ENCODE data around the gene AKIRIN2. TPM values are rescaled to one million over a fixed set of nuclear protein-coding genes. Genes with fewer than 3 reads are reported as not detected.

The AKIRIN2 gene
- total and polyA plus RNA-seq, 2 of the 13 experiments (the other 11 are each of a cell fraction or from before 2014, with no cell fraction given): 15.6 to 23.4 TPM

DNA sequence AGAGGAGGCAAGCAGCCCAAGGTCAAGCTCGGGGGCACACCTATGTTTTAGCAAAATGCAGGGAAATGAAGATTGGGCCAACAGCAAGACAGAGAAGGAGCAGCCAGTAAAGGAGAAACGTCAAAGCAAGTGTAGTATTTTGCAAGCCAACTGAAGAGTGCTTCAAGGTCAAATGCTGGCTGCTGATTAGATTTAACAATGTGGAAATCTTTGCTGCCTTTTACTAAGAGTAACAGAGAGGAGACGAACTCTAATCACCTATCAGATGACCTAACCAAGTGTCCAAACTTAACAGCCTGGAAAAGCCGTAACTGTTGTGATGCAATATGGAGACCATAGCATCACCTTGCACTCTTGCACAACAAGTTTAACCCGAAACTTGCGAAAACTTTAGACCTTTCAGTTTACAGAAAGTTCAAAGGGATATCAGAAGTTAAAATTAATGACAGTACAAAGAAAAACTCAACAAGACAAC is 30.4 kb downstream of the AKIRIN2 start (continued):
- TF ChIP-seq, protein P1, sequence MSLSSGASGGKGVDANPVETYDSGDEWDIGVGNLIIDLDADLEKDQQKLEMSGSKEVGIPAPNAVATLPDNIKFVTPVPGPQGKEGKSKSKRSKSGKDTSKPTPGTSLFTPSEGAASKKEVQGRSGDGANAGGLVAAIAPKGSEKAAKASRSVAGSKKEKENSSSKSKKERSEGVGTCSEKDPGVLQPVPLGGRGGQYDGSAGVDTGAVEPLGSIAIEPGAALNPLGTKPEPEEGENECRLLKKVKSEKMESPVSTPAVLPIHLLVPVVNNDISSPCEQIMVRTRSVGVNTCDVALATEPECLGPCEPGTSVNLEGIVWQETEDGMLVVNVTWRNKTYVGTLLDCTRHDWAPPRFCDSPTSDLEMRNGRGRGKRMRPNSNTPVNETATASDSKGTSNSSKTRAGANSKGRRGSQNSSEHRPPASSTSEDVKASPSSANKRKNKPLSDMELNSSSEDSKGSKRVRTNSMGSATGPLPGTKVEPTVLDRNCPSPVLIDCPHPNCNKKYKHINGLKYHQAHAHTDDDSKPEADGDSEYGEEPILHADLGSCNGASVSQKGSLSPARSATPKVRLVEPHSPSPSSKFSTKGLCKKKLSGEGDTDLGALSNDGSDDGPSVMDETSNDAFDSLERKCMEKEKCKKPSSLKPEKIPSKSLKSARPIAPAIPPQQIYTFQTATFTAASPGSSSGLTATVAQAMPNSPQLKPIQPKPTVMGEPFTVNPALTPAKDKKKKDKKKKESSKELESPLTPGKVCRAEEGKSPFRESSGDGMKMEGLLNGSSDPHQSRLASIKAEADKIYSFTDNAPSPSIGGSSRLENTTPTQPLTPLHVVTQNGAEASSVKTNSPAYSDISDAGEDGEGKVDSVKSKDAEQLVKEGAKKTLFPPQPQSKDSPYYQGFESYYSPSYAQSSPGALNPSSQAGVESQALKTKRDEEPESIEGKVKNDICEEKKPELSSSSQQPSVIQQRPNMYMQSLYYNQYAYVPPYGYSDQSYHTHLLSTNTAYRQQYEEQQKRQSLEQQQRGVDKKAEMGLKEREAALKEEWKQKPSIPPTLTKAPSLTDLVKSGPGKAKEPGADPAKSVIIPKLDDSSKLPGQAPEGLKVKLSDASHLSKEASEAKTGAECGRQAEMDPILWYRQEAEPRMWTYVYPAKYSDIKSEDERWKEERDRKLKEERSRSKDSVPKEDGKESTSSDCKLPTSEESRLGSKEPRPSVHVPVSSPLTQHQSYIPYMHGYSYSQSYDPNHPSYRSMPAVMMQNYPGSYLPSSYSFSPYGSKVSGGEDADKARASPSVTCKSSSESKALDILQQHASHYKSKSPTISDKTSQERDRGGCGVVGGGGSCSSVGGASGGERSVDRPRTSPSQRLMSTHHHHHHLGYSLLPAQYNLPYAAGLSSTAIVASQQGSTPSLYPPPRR (CRISPR knock-in tag; IDR thresholded peaks at IDR 0.05; ENCODE audit: borderline replicate concordance): peak; percentile 97
- TF ChIP-seq ARID2 (CRISPR knock-in tag; IDR thresholded peaks at IDR 0.05; ENCODE audit: borderline replicate concordance) (0 out of 2 replicates have a peak, but pooled peaks have one; percentile 83), TEAD3 (CRISPR knock-in tag; optimal IDR thresholded peaks at IDR 0.05; ENCODE audit: borderline replicate concordance) (peak; percentile 89), FOXO1 (CRISPR knock-in tag; IDR thresholded peaks at IDR 0.05) (peak; percentile 99), ESRRA (CRISPR knock-in tag; IDR thresholded peaks at IDR 0.05; ENCODE audit: low read depth) (peak; percentile 93), ZNF605 (CRISPR knock-in tag; IDR thresholded peaks at IDR 0.05) (no peak; the same call in 1 of the 2 replicates), ZNF337 (CRISPR knock-in tag; IDR thresholded peaks at IDR 0.05; ENCODE audit: borderline replicate concordance, low read depth) (no peak), MXD4 (CRISPR knock-in tag; IDR thresholded peaks at IDR 0.05) (no peak), DMAP1 (CRISPR knock-in tag; IDR thresholded peaks at IDR 0.05) (peak; percentile 71; the same call in 1 of the 2 replicates), ZEB1 (IDR thresholded peaks at IDR 0.05; ENCODE audit: insufficient replicate concordance, low read depth) (peak; percentile 86), CENPT (CRISPR knock-in tag; IDR thresholded peaks at IDR 0.05; ENCODE audit: low read depth) (no peak), ZNF703 (CRISPR knock-in tag; IDR thresholded peaks at IDR 0.05; ENCODE audit: borderline replicate concordance) (no peak; the same call in 1 of the 2 replicates)
- TF ChIP-seq, protein P2, sequence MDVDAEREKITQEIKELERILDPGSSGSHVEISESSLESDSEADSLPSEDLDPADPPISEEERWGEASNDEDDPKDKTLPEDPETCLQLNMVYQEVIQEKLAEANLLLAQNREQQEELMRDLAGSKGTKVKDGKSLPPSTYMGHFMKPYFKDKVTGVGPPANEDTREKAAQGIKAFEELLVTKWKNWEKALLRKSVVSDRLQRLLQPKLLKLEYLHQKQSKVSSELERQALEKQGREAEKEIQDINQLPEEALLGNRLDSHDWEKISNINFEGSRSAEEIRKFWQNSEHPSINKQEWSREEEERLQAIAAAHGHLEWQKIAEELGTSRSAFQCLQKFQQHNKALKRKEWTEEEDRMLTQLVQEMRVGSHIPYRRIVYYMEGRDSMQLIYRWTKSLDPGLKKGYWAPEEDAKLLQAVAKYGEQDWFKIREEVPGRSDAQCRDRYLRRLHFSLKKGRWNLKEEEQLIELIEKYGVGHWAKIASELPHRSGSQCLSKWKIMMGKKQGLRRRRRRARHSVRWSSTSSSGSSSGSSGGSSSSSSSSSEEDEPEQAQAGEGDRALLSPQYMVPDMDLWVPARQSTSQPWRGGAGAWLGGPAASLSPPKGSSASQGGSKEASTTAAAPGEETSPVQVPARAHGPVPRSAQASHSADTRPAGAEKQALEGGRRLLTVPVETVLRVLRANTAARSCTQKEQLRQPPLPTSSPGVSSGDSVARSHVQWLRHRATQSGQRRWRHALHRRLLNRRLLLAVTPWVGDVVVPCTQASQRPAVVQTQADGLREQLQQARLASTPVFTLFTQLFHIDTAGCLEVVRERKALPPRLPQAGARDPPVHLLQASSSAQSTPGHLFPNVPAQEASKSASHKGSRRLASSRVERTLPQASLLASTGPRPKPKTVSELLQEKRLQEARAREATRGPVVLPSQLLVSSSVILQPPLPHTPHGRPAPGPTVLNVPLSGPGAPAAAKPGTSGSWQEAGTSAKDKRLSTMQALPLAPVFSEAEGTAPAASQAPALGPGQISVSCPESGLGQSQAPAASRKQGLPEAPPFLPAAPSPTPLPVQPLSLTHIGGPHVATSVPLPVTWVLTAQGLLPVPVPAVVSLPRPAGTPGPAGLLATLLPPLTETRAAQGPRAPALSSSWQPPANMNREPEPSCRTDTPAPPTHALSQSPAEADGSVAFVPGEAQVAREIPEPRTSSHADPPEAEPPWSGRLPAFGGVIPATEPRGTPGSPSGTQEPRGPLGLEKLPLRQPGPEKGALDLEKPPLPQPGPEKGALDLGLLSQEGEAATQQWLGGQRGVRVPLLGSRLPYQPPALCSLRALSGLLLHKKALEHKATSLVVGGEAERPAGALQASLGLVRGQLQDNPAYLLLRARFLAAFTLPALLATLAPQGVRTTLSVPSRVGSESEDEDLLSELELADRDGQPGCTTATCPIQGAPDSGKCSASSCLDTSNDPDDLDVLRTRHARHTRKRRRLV (CRISPR knock-in tag; IDR thresholded peaks at IDR 0.05): no peak
- TF ChIP-seq, protein P3, sequence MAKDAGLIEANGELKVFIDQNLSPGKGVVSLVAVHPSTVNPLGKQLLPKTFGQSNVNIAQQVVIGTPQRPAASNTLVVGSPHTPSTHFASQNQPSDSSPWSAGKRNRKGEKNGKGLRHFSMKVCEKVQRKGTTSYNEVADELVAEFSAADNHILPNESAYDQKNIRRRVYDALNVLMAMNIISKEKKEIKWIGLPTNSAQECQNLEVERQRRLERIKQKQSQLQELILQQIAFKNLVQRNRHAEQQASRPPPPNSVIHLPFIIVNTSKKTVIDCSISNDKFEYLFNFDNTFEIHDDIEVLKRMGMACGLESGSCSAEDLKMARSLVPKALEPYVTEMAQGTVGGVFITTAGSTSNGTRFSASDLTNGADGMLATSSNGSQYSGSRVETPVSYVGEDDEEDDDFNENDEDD (CRISPR knock-in tag; IDR thresholded peaks at IDR 0.05; ENCODE audit: borderline replicate concordance): peak; percentile 46; the same call in 1 of the 2 replicates
- TF ChIP-seq, protein P4, sequence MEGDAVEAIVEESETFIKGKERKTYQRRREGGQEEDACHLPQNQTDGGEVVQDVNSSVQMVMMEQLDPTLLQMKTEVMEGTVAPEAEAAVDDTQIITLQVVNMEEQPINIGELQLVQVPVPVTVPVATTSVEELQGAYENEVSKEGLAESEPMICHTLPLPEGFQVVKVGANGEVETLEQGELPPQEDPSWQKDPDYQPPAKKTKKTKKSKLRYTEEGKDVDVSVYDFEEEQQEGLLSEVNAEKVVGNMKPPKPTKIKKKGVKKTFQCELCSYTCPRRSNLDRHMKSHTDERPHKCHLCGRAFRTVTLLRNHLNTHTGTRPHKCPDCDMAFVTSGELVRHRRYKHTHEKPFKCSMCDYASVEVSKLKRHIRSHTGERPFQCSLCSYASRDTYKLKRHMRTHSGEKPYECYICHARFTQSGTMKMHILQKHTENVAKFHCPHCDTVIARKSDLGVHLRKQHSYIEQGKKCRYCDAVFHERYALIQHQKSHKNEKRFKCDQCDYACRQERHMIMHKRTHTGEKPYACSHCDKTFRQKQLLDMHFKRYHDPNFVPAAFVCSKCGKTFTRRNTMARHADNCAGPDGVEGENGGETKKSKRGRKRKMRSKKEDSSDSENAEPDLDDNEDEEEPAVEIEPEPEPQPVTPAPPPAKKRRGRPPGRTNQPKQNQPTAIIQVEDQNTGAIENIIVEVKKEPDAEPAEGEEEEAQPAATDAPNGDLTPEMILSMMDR (CRISPR knock-in tag; IDR thresholded peaks at IDR 0.05): no peak
- TF ChIP-seq, protein P5, sequence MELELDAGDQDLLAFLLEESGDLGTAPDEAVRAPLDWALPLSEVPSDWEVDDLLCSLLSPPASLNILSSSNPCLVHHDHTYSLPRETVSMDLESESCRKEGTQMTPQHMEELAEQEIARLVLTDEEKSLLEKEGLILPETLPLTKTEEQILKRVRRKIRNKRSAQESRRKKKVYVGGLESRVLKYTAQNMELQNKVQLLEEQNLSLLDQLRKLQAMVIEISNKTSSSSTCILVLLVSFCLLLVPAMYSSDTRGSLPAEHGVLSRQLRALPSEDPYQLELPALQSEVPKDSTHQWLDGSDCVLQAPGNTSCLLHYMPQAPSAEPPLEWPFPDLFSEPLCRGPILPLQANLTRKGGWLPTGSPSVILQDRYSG (CRISPR knock-in tag; IDR thresholded peaks at IDR 0.05): no peak
